ENCODE data around the gene AANAT. TPM values are rescaled to one million over a fixed set of nuclear protein-coding genes. Genes with fewer than 3 reads are reported as not detected.
A peak's percentile ranks its signal among the peaks of the same experiment; 100 is the strongest.

The AANAT gene
- total and polyA plus RNA-seq, 10 donors: 0.19 to 0.22 TPM; not detected in 8

- peak overlapping the region in 4 of 8 donors; percentile 33 to 53 (median 49) for H3K27ac ChIP-seq
- intact Hi-C loops (cut with DNase I; ENCODE audit: low total_unique reads): no loop called here
- no peaks in the 10 kb centered on the region for H3K9me3 ChIP-seq
- WGBS, 5 donors: 49 to 81% (median 75%) methylated on average over 6 to 14 of the region's 14 CpGs
- H3K4me3 ChIP-seq: no peak overlapping the region
- H3K27me3 ChIP-seq (replicated peaks in 1 of 7): no peaks in the 10 kb centered on the region
- no peak for DNase-seq
- TF ChIP-seq CTCF (IDR thresholded peaks at IDR 0.05 in 8 of 11, conservative IDR thresholded peaks at IDR 0.05 in 3 of 11): no peak
- no peak for TF ChIP-seq POLR2A (IDR thresholded peaks at IDR 0.05)
- peak in 1 of 3 donors; percentile 44 for TF ChIP-seq POLR2AphosphoS5 (IDR thresholded peaks at IDR 0.05)
- peaks cover 12 to 59% (median 45%) of the 10 kb centered on the region in 6 donors for H3K4me1 ChIP-seq
- peaks cover 0 to 75% (median 41%) of the 10 kb centered on the region in 6 donors for H3K36me3 ChIP-seq
These were observed 12.2 kb downstream of the AANAT start for GRCh38 chr17:76479515-76480060.

GRCh38 chr17:76480632-76481031, 13.2 kb downstream of the AANAT start:
- DNase-seq: no peak
- TF ChIP-seq POLR2A (IDR thresholded peaks at IDR 0.05): no peak
- TF ChIP-seq POLR2AphosphoS5 (IDR thresholded peaks at IDR 0.05): no peak
- TF ChIP-seq CTCF (IDR thresholded peaks at IDR 0.05 in 8 of 11, conservative IDR thresholded peaks at IDR 0.05 in 3 of 11): no peak
- Histone ChIP-seq H3K9me3 (no peaks in the 10 kb centered on the region), H3K4me3 (peak overlapping the region in 6 of 8 donors; percentile 6 to 62 (median 28)), H3K4me1 (peaks cover 12 to 69% (median 54%) of the 10 kb centered on the region in 6 donors), H3K27me3 (replicated peaks in 1 of 7) (no peaks in the 10 kb centered on the region), H3K27ac (peak overlapping the region; percentile 56 to 98 (median 84)), H3K36me3 (peaks cover 0 to 65% (median 35%) of the 10 kb centered on the region in 6 donors)
- intact Hi-C loops (cut with DNase I; ENCODE audit: low total_unique reads): no loop called here
- WGBS, 5 donors: 22 to 42% (median 38%) methylated on average over 14 to 15 of the region's 15 CpGs

- Histone ChIP-seq H3K36me3 (peaks cover 0 to 61% (median 35%) of the 10 kb centered on the region in 6 donors), H3K27me3 (replicated peaks in 1 of 7) (no peaks in the 10 kb centered on the region), H3K27ac (peak overlapping the region; percentile 56 to 98 (median 84)), H3K4me3 (peak overlapping the region in 6 of 8 donors; percentile 6 to 62 (median 28)), H3K4me1 (peaks cover 12 to 75% (median 59%) of the 10 kb centered on the region in 6 donors), H3K9me3 (no peaks in the 10 kb centered on the region)
- intact Hi-C loops (cut with DNase I; ENCODE audit: low total_unique reads): no loop called here
- TF ChIP-seq CTCF (IDR thresholded peaks at IDR 0.05 in 8 of 11, conservative IDR thresholded peaks at IDR 0.05 in 3 of 11) (no peak), POLR2AphosphoS5 (IDR thresholded peaks at IDR 0.05) (peak; percentile 69 to 78 (median 78))
- 52 to 56% (median 55%) methylated on average over 15 to 21 of the region's 21 CpGs for WGBS, 5 donors
- peak; percentile 89 for DNase-seq
These were observed 13.8 kb downstream of the AANAT start for GRCh38 chr17:76481071-76481655.

GRCh38 chr17:76484228-76484725, 16.9 kb downstream of the AANAT start:
- no peak overlapping the region for H3K4me3 ChIP-seq
- DNase-seq: no peak
- no peaks in the 10 kb centered on the region for H3K27me3 ChIP-seq (replicated peaks in 1 of 7)
- H3K4me1 ChIP-seq: peaks cover 16 to 99% (median 71%) of the 10 kb centered on the region in 6 donors
- WGBS, 5 donors: 79 to 85% (median 81%) methylated on average over 11 of the region's 11 CpGs
- H3K27ac ChIP-seq: peak overlapping the region in 7 of 8 donors; percentile 8 to 98 (median 88)
- TF ChIP-seq POLR2AphosphoS5 (IDR thresholded peaks at IDR 0.05): peak in 2 of 3 donors; percentile 21 to 36
- TF ChIP-seq POLR2A (IDR thresholded peaks at IDR 0.05): no peak
- intact Hi-C loops (cut with DNase I; ENCODE audit: low total_unique reads): no loop called here
- H3K9me3 ChIP-seq: no peaks in the 10 kb centered on the region
- peaks cover 0 to 49% (median 12%) of the 10 kb centered on the region in 6 donors for H3K36me3 ChIP-seq

All from spleen (tissue), 11 donors.